Panc1 (cell line): ENCODE results near the gene CTRB1. TPM values are rescaled to one million over a fixed set of nuclear protein-coding genes. Genes with fewer than 3 reads are reported as not detected.

Experiments used
- ATAC-seq: fragments of 200-7000 bp; cut with Tn5 transposase; 2 replicates; pipeline ENCODE4 v1.9.1; 2020; ENCODE audit warnings: mild to moderate bottlenecking, moderate library complexity
- BruUV-seq: library from RNA; stranded (reverse); fragments of 400-500 nt; replicated peaks from 2 replicates; lab custom pipeline; 2021; lab: Mats Ljungman, UMichigan
- CTCF ChIA-PET: fragments of 300-600 bp; sonication (Branson Sonifier 250); formaldehyde crosslinking; loops from one replicate; lab custom pipeline; 2022; ENCODE audit warnings: antibody characterized with exemption; lab: Charles Lee
- POLR2A ChIA-PET: fragments of 300-600 bp; sonication (Branson Sonifier 250); formaldehyde crosslinking; loops from one replicate; lab custom pipeline; 2022; ENCODE audit warnings: antibody characterized with exemption; lab: Charles Lee
- DNase-seq: peaks from one replicate; pipeline ENCODE4 v3.0.0-alpha.2; 2010; ENCODE audit warnings: low read depth, low spot score
- H3K27ac ChIP-seq: 2 replicates; pipeline ENCODE4 v1.5.1; 2011; ENCODE audit warnings: mild to moderate bottlenecking, low read length, inconsistent platforms
- H3K27me3 ChIP-seq: fragments of 200-500 bp; sonication (Bioruptor generic); 2 replicates; pipeline ENCODE4 v1.6.0; 2014; ENCODE audit warnings: low read length, inconsistent platforms; ENCODE audit not compliant: control insufficient read depth, insufficient read depth
- H3K36me3 ChIP-seq: fragments of 200-500 bp; sonication (Bioruptor generic); 2 replicates; pipeline ENCODE4 v1.5.1; 2014; ENCODE audit warnings: inconsistent platforms, mild to moderate bottlenecking, low read length, moderate library complexity; ENCODE audit not compliant: control insufficient read depth, insufficient read depth
- H3K4me1 ChIP-seq: 2 replicates; pipeline ENCODE4 v1.5.1; 2011; ENCODE audit warnings: inconsistent platforms, mild to moderate bottlenecking, low read length, moderate library complexity; ENCODE audit not compliant: control insufficient read depth, insufficient read depth
- H3K4me3 ChIP-seq, 2 experiments: 2 replicates each; pipeline ENCODE4 v1.5.1; 2011 to 2012; ENCODE audit warnings: low read depth in 2 of 2, low read length in 2 of 2, mild to moderate bottlenecking in 2 of 2, inconsistent platforms in 1 of 2, moderate library complexity in 1 of 2
- H3K9me3 ChIP-seq: fragments of 200-500 bp; sonication (Bioruptor generic); 2 replicates; pipeline ENCODE4 v1.5.1; 2014; ENCODE audit warnings: low read depth, mild to moderate bottlenecking, inconsistent platforms, low read length, moderate library complexity; ENCODE audit not compliant: control insufficient read depth, insufficient read depth
- POLR2AphosphoS5 ChIP-seq: IDR thresholded peaks from 2 replicates; pipeline ENCODE4 v1.6.1; 2012; ENCODE audit warnings: mild to moderate bottlenecking, low read depth, low read length, moderate library complexity
- SIN3A ChIP-seq: IDR thresholded peaks from 2 replicates; pipeline ENCODE4 v1.6.1; 2012; ENCODE audit warnings: low read depth, mild to moderate bottlenecking, low read length, moderate library complexity, borderline replicate concordance; ENCODE audit not compliant: insufficient read depth
- TCF7L2 ChIP-seq: IDR thresholded peaks from 2 replicates; pipeline ENCODE4 v1.6.1; 2011; ENCODE audit warnings: mild to moderate bottlenecking, low read depth, low read length, inconsistent platforms
- in situ Hi-C: cut with HindIII; loops from 2 replicates; pipeline ENCODE4 v1.10.0; 2016; ENCODE audit warnings: low sequenced_read_pairs, low pct_unique_long_range_greater_than_20kb
- intact Hi-C: fragments of 100-400 bp; cut with micrococcal nuclease; formaldehyde crosslinking; loops from one replicate; pipeline ENCODE4 v1.10.0; 2022; ENCODE audit not compliant: unreplicated experiment
- total RNA-seq: library from RNA; stranded (reverse); gene quantifications from one replicate; pipeline ENCODE4 v1.2.1, GENCODE V29; 2021; ENCODE audit not compliant: unreplicated experiment
- TF ChIP-seq, protein P1 (sequence below): fragments of 450-650 bp; IDR thresholded peaks from 2 replicates; pipeline ENCODE4 v1.5.1; 2017; ENCODE audit warnings: mild to moderate bottlenecking
- TF ChIP-seq, protein P2 (sequence below), 2 experiments: IDR thresholded peaks; 2 replicates each; pipeline ENCODE4 v1.6.1; 2011 to 2012; ENCODE audit warnings: low read depth in 2 of 2, control low read depth in 1 of 2, low read length in 1 of 2, mild to moderate bottlenecking in 1 of 2, moderate library complexity in 1 of 2; ENCODE audit not compliant: insufficient read depth in 1 of 2

CTRB1 gene
- total RNA-seq, 1 experiment from 2014 or later, result 2.7 TPM

DNA sequence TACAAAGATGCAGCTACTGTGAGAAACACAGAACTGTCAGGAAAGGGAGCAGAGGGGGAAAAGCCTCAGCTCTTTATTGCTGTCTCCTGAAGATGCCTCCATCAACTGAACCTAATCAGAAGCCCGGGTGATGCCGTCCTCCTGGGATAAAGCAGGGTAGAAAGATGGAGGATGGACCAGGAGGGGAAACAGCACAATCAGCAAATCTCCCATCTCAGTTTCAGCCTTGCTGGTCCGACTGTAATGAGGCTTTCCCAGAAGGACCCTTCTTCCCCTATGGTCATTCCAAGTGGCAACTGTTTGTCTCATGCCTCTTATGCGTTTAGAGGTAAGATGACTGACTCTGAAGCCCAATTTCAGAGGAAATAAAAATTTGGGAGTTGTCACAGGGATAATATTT, 46.2 kb upstream of the CTRB1 start:
- DNase-seq (no peak), ATAC-seq (no peak)
- no peak overlapping the region for H3K4me3 ChIP-seq
- in situ Hi-C loops, result no loop called here
- no peak overlapping the region for H3K27ac ChIP-seq
- peaks cover 32% of the 10 kb centered on the region for H3K9me3 ChIP-seq
- POLR2A ChIA-PET, result no interaction called here
- intact Hi-C loops, result no loop called here
- no TSS peak for BruUV-seq
- H3K36me3 ChIP-seq, result no peaks in the 10 kb centered on the region
- no peaks in the 10 kb centered on the region for H3K27me3 ChIP-seq
- H3K4me1 ChIP-seq, result no peaks in the 10 kb centered on the region
- CTCF ChIA-PET, result no interaction called here
- TF ChIP-seq, protein P1, sequence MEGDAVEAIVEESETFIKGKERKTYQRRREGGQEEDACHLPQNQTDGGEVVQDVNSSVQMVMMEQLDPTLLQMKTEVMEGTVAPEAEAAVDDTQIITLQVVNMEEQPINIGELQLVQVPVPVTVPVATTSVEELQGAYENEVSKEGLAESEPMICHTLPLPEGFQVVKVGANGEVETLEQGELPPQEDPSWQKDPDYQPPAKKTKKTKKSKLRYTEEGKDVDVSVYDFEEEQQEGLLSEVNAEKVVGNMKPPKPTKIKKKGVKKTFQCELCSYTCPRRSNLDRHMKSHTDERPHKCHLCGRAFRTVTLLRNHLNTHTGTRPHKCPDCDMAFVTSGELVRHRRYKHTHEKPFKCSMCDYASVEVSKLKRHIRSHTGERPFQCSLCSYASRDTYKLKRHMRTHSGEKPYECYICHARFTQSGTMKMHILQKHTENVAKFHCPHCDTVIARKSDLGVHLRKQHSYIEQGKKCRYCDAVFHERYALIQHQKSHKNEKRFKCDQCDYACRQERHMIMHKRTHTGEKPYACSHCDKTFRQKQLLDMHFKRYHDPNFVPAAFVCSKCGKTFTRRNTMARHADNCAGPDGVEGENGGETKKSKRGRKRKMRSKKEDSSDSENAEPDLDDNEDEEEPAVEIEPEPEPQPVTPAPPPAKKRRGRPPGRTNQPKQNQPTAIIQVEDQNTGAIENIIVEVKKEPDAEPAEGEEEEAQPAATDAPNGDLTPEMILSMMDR, result no peak
- TF ChIP-seq, protein P2, sequence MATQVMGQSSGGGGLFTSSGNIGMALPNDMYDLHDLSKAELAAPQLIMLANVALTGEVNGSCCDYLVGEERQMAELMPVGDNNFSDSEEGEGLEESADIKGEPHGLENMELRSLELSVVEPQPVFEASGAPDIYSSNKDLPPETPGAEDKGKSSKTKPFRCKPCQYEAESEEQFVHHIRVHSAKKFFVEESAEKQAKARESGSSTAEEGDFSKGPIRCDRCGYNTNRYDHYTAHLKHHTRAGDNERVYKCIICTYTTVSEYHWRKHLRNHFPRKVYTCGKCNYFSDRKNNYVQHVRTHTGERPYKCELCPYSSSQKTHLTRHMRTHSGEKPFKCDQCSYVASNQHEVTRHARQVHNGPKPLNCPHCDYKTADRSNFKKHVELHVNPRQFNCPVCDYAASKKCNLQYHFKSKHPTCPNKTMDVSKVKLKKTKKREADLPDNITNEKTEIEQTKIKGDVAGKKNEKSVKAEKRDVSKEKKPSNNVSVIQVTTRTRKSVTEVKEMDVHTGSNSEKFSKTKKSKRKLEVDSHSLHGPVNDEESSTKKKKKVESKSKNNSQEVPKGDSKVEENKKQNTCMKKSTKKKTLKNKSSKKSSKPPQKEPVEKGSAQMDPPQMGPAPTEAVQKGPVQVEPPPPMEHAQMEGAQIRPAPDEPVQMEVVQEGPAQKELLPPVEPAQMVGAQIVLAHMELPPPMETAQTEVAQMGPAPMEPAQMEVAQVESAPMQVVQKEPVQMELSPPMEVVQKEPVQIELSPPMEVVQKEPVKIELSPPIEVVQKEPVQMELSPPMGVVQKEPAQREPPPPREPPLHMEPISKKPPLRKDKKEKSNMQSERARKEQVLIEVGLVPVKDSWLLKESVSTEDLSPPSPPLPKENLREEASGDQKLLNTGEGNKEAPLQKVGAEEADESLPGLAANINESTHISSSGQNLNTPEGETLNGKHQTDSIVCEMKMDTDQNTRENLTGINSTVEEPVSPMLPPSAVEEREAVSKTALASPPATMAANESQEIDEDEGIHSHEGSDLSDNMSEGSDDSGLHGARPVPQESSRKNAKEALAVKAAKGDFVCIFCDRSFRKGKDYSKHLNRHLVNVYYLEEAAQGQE (IDR thresholded peaks at IDR 0.05; ENCODE audit: insufficient read depth in 1 of 2, low read depth in 2 of 2, low read length in 1 of 2), result no peak
- TF ChIP-seq SIN3A, result no peak
- TF ChIP-seq TCF7L2, result no peak
- no peak for TF ChIP-seq POLR2AphosphoS5

DNA sequence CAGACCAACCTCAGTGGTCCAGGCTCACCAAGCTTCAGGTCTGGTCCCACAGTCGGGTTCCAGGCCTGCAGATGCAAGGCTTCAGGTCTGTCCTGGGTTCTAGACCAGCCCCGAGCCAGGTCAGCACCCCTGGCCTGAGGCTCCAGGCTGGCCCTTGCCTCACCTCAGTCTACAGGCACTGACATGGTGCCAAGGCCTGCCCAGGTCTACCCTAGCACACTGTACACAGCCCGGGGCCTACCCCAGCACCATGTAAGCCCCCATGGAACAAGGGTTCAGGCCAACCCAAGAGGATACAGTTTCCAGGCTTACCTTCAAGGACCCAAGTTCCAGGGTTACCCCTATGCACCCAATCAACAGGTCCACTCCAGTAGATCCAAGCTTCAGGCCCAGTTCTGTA, 43.7 kb upstream of the CTRB1 start:
- Histone ChIP-seq H3K9me3 (peaks cover 19% of the 10 kb centered on the region), H3K4me1 (no peaks in the 10 kb centered on the region), H3K4me3 (no peak overlapping the region), H3K36me3 (no peaks in the 10 kb centered on the region), H3K27me3 (no peaks in the 10 kb centered on the region), H3K27ac (no peak overlapping the region)
- no peak for DNase-seq
- in situ Hi-C loops (no loop called here), intact Hi-C loops (no loop called here)
- POLR2A ChIA-PET, result no interaction called here
- TF ChIP-seq, protein P2 (IDR thresholded peaks at IDR 0.05; ENCODE audit: insufficient read depth in 1 of 2, low read depth in 2 of 2, low read length in 1 of 2), result no peak
- TF ChIP-seq SIN3A (no peak), POLR2AphosphoS5 (no peak), TCF7L2 (no peak)
- TF ChIP-seq, protein P1, result no peak
- BruUV-seq, result no TSS peak
- CTCF ChIA-PET, result no interaction called here
- ATAC-seq, result no peak
